GM18519 (cell line): ENCODE measurements around the gene KLHL36.
A peak's percentile ranks its signal among the peaks of the same experiment; 100 is the strongest.

ENCODE experiments used
- ATAC-seq: cut with Tn5 transposase; IDR thresholded peaks from one replicate; pipeline ENCODE4 v1.9.1; 2021; ENCODE audit warnings: mild to moderate bottlenecking, moderate library complexity; ENCODE audit not compliant: unreplicated experiment, low FRiP score

The KLHL36 gene

GRCh38 chr16:84647828-84648594 lies at the start of gene KLHL36:
TSS of gene KLHL36 (plus strand) at chr16:84648511. CDS start at chr16:84650868, 2,357 bp downstream.
- peak; percentile 44 for ATAC-seq

DNA sequence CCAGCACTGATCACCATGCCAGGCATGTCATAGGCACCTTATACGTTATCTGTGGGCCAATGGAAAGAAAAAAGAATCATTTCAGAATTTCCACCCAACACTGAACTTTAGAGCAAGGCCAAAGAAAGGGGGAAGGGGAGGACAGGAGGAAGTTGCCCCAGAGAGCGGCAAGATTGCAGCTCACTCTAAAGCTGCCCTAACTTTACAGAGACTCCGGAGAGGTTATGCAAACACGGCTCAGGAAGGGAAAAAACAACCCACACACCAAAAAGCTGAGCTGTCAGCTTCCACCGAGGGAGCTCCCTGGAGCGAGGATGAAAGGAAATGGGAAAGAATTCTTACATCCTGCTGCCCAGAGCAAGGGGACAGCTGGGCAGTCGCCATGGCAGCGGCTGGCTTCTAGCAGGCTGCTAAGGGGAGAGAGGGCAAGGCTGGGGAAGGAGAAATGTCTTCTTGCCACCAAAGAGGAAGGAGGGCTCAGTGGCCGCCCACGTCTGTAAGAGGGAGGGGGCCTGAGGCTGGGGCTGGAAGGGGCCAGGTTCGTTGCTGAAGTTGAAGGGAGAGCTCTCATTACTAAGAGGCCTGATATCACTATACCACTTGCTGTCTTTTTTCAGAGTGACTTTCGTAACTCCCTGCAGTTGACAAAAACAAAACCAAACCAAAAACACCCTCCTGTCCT lies 48.6 kb upstream of the KLHL36 start:
- no peak for ATAC-seq

DNA sequence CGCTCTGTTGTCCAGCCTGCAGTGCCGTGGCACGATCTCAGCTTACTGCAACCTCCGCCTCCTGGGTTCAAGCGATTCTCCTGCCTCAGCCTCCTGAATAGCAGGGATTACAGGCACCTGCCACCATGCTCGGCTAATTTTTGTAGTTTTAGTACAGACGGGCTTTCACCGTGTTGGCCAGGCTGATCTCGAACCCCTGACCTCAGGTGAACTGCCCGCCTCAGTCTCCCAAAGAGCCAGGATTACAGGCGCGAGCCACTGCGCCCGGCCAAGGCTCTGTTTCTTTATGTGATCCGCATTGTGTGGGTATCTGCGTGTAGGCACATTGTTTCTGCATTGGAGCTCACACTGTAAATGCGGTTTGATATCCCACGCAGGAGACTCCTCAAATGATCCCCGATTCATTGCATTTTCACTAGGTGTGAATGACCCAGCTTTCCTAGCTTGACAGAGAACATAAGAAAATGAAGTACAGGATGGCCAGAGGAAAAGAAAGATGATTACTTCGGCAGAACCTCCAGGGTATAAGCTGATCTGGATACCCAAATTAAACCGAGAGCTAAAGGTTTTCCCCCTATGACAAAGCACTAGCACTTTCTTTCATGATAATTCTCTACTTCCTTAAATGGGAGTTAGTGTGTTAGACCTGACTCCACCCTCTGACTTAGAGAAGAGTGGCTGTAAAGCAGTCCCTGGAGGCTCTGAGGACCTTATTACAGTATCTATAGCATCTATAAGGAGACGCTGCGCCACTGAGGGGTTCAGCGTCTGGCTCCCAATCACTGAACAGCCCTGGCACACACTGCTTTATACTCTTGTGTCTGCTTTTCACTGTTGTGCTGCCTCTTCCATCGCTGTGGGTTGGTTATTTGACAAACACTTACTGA lies 47.7 kb upstream of the KLHL36 start:
- peak; percentile 65 for ATAC-seq

DNA sequence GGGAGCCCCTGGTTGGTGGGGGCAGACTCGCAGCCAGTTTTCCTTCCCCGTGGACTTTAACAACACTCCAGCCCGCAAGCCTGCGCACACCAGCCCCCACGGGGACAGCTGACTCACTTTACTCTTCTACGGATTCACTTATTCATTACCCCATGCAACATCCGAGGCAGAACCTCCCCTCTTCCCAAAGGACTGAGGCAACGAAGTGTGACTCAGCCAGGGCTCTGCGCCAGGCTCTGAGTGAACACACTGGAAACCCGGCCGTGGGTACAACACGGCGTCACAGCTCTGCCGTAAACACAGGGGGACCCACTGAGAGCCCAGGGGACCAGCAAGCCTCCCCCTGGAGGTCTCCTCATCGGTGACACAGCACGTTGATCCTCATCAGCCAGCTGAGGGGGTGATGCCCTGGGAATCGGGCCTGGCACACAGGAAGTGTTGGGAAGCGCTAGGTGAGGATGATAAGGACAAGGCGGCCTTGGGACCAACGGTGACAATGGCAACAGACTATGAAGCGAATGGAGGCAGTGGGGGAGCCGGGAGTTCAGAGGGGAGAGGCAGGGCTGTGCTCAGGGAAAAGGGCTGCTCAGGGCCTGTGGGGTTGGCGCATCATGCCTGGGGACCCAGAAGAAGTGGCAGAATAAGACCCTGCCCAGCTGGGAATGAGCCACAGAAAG lies 45.0 kb upstream of the KLHL36 start:
- ATAC-seq: no peak

DNA sequence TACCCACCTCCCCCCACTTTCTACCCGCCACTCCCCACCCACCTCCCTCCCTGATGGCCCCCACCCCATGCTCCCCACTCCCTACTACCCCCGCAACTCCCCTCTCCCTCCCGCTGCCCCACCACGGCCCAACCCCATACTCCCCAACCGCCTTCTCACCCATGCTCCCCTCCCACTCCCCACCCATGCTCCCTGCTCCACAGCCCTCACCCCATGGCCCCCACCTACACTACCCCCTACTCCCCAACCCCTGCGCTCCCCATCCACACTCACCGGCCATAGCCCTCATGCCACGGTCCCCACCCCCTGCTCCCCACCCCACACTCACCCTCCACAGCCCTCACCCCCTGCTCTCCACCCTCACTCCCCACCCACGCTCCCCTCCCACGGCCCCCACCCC lies 44.4 kb upstream of the KLHL36 start:
- no peak for ATAC-seq

- ATAC-seq: no peak
Measured at GRCh38 chr16:84604477-84605013, 43.8 kb upstream of the KLHL36 start.

DNA sequence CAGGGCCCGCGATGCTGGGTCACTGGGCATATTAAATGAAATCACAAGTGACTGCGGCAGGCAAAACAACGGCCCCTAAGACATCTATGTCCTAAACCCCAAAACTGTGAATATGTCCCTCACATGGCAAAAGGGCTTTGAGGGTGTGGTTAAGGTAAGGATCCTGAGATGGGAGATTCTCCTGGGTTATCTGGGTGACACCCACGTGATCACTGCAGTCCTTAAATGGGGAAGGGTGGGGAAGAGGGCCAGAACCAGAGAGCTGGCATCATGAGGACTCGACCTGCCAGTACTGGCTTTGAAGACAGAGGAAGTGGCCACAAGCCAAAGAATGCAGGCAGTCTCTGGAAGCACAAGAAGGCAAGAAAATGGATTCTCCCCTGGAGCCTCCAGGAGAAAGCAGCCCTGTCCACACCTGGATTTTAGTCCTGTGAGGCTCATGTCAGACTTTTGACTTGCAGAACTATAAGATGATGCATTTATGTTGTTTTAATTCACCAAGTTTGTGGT lies 42.9 kb upstream of the KLHL36 start:
- ATAC-seq: no peak

- no peak for ATAC-seq
Measured at GRCh38 chr16:84606081-84606875, 42.0 kb upstream of the KLHL36 start.

- no peak for ATAC-seq
Measured at GRCh38 chr16:84607061-84607460, 41.2 kb upstream of the KLHL36 start.

- no peak for ATAC-seq
Measured at GRCh38 chr16:84607694-84608093, 40.6 kb upstream of the KLHL36 start.

DNA sequence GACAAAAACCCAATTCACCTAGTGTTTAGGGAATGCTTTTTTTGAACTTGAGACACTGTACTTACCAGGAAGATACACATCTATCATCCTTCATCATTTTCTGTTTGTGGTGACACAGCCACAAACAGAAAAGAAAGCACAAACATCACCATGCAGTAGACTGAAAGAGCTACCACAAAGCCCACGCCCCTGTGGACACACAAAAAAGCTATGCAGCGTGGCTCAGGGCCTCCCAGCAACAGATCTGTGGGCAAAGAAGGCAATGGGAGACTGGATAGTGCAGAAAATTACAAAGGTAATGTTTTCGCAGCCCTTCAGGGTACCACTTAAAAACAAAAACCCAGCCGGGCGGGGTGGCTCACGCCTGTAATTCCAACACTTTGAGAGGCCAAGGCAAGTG lies 40.0 kb upstream of the KLHL36 start:
- no peak for ATAC-seq

DNA sequence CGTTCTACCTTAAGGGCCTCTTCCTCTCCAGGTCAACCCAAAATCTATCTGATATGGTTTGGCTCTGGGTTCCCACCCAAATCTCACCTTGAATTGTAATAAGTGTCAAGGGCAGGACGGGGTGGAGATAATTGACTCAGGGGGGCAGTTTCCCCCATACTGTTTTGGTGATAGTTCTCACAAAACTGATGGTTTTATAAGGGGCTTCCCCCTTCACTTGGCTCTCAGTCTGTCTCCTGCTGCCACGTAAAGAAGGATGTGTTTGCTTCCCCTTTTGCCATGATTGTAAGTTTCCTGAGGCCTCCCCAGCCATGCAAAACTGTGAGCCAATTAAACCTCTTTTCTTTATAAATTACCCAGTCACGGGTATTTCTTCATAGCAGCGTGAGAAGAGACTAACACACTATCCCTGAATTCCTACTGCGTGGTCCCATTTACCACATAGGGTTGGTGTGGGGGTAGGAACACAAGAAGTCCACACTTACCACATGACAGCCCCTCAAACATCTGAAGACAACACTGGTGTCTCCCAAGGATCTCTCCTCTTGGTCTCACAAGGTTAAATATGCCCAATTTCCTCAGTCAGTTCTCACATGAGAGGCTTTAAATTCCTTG lies 38.6 kb upstream of the KLHL36 start:
- ATAC-seq: no peak

DNA sequence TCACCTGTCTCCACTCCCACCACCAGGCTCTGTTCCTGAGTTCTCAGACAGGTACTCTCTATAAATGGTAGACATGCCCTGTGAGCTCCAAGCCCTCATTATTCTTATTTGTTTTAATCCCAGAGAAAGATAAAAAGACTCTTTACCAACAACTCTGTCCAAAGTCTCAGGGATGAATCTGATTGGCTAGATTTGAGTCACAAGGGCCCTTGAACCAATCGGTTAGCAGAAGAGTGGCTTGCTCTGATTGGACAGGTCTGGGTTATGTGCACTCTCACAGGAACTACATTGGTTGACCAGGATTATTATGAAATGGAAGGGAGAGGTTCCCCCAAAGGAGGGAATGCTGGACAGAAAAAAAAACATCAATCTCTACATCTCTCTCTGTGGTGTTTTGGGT lies 37.9 kb upstream of the KLHL36 start:
- no peak for ATAC-seq

DNA sequence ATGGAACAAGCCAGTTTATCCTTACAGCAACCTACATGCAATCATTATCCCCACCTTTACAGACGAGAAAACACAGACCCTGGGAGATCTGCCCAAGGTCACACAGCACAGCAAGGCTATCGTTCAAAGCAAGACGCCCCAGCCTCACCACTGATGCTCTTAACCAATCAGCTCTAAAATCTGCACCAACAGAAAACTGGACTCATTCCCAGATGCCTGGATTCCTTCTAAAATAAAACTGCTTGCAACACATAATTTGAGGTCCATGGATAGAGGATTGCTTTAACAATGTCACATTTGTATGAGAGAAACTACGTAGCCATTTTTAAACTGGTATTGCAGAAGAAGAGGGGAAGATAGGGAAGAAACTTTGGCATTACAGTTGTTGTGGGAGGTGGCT lies 37.3 kb upstream of the KLHL36 start:
- ATAC-seq: no peak

DNA sequence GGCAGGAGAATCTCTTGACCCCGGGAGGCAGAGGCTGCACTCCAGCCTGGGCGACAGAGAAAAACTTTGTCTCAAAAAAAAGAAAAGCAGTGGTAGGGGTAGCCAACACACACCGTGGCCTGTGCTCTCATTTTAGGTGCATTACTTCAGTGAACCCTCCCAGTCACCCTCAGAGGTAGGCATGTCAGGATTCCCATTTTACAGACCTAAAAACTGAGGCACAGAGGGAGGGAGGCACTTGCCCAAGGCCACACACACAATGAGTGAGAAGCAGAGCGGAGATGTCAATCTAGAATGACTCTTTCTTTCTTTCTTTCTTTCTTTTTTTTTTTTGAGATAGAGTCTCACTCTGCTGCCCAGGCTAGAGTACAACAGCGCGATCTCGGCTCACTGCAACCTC lies 35.6 kb upstream of the KLHL36 start:
- no peak for ATAC-seq

- ATAC-seq: no peak
Measured at GRCh38 chr16:84613408-84614072, 34.8 kb upstream of the KLHL36 start.

GRCh38 chr16:84614073-84614459 lies 34.2 kb upstream of the KLHL36 start:
- ATAC-seq: no peak

- no peak for ATAC-seq
Measured at GRCh38 chr16:84614623-84614967, 33.7 kb upstream of the KLHL36 start.
